COLO668 (cell line): ENCODE measurements around the gene FOXO6.

ENCODE experiments used
- DNase-seq: peaks from one replicate; lab custom pipeline; 2025; ENCODE audit not compliant: unreplicated experiment; lab: John Stamatoyannopoulos, UW

The FOXO6 gene

GRCh38 chr1:41423511-41424191 is 62.4 kb downstream of the FOXO6 start:
- DNase-seq, result peak; percentile 62

- no peak for DNase-seq
These were observed 63.4 kb downstream of the FOXO6 start for GRCh38 chr1:41424581-41425118.

GRCh38 chr1:41425369-41425768 is 64.1 kb downstream of the FOXO6 start:
- no peak for DNase-seq

- DNase-seq, result no peak
These were observed 65.1 kb downstream of the FOXO6 start for GRCh38 chr1:41426201-41426890.

- no peak for DNase-seq
These were observed 66.1 kb downstream of the FOXO6 start for GRCh38 chr1:41427122-41427913.

- DNase-seq, result no peak
These were observed 66.9 kb downstream of the FOXO6 start for GRCh38 chr1:41427916-41428737.

GRCh38 chr1:41428738-41429640 is 67.8 kb downstream of the FOXO6 start:
- no peak for DNase-seq

GRCh38 chr1:41429641-41430035 is 68.4 kb downstream of the FOXO6 start:
- no peak for DNase-seq

- DNase-seq, result no peak
These were observed 68.8 kb downstream of the FOXO6 start for GRCh38 chr1:41430069-41430468.

- no peak for DNase-seq
These were observed 69.3 kb downstream of the FOXO6 start for GRCh38 chr1:41430582-41430981.

- DNase-seq, result no peak
These were observed 70.5 kb downstream of the FOXO6 start for GRCh38 chr1:41431490-41432350.
